GM18508 (cell line): ENCODE data around the gene P3H3.

Experiments used
- ATAC-seq: cut with Tn5 transposase; IDR thresholded peaks from one replicate; pipeline ENCODE4 v1.9.1; 2021; ENCODE audit warnings: moderate number of reproducible peaks; ENCODE audit not compliant: insufficient read depth, unreplicated experiment

Gene P3H3

GRCh38 chr12:6826125-6826733 lies 2.0 kb upstream of the P3H3 start:
- no peak for ATAC-seq

- no peak for ATAC-seq
These were observed 1.3 kb upstream of the P3H3 start for GRCh38 chr12:6826734-6827436.

GRCh38 chr12:6827437-6827911 lies 733 bp upstream of the P3H3 start:
- ATAC-seq: no peak

- ATAC-seq: no peak
These were observed 751 bp downstream of the P3H3 start for GRCh38 chr12:6828781-6829535.

- no peak for ATAC-seq
These were observed 1.5 kb downstream of the P3H3 start for GRCh38 chr12:6829536-6830220.

- ATAC-seq: no peak
These were observed 2.2 kb downstream of the P3H3 start for GRCh38 chr12:6830286-6830890.

GRCh38 chr12:6830999-6831398 lies 2.8 kb downstream of the P3H3 start:
- no peak for ATAC-seq

- no peak for ATAC-seq
These were observed 3.3 kb downstream of the P3H3 start for GRCh38 chr12:6831450-6831995.

- ATAC-seq: no peak
These were observed 3.9 kb downstream of the P3H3 start for GRCh38 chr12:6832125-6832524.

GRCh38 chr12:6833189-6833890 lies 5.1 kb downstream of the P3H3 start:
- ATAC-seq: no peak

GRCh38 chr12:6834254-6834653 lies 6.0 kb downstream of the P3H3 start:
- no peak for ATAC-seq

GRCh38 chr12:6834873-6835272 lies 6.7 kb downstream of the P3H3 start:
- ATAC-seq: no peak

- no peak for ATAC-seq
These were observed 8.6 kb downstream of the P3H3 start for GRCh38 chr12:6836851-6837250.

- no peak for ATAC-seq
These were observed 9.3 kb downstream of the P3H3 start for GRCh38 chr12:6837370-6838060.

GRCh38 chr12:6838854-6839253 lies 10.6 kb downstream of the P3H3 start:
- ATAC-seq: no peak

- no peak for ATAC-seq
These were observed 11.4 kb downstream of the P3H3 start for GRCh38 chr12:6839482-6840201.

- ATAC-seq: no peak
These were observed 12.1 kb downstream of the P3H3 start for GRCh38 chr12:6840330-6840729.

- no peak for ATAC-seq
These were observed 12.7 kb downstream of the P3H3 start, which contains the start of gene GNB3 for GRCh38 chr12:6840761-6841515. GNB3 (plus strand) TSS chr12:6840925; CDS start chr12:6841288, 363 bp downstream.
